Neural cell (in vitro differentiated cells): ENCODE measurements around the gene GNAQ. TPM values are rescaled to one million over a fixed set of nuclear protein-coding genes. Genes with fewer than 3 reads are reported as not detected.

Experiments used
- H2AFZ ChIP-seq: fragments of 200-600, 300-800 bp; sonication (generic), shearing (Covaris generic); 2 replicates; pipeline ENCODE4 v1.6.0; 2014; ENCODE audit warnings: low read depth, mild to moderate bottlenecking, antibody characterized with exemption, low read length, moderate library complexity
- H3F3A ChIP-seq: fragments of 200-600 bp; shearing (Covaris generic); 2 replicates; pipeline ENCODE4 v1.6.1; 2016; ENCODE audit warnings: mild to moderate bottlenecking, moderate library complexity, mixed read lengths, antibody characterized with exemption, low read length; ENCODE audit not compliant: insufficient read depth, poor library complexity, severe bottlenecking
- H3K27ac ChIP-seq: fragments of 200-600, 300-800 bp; sonication (generic), shearing (Covaris generic); 2 replicates; pipeline ENCODE4 v1.5.1; 2014; ENCODE audit warnings: mild to moderate bottlenecking, low read length, moderate library complexity
- H3K27me3 ChIP-seq: fragments of 300-800, 200-600 bp; sonication (generic), shearing (Covaris generic); 2 replicates; pipeline ENCODE4 v1.6.0; 2014; ENCODE audit warnings: mild to moderate bottlenecking, low read depth, low read length, moderate library complexity; ENCODE audit not compliant: insufficient read depth
- H3K36me3 ChIP-seq: fragments of 300-800, 200-600 bp; sonication (generic), shearing (Covaris generic); 2 replicates; pipeline ENCODE4 v1.5.1; 2014; ENCODE audit warnings: mild to moderate bottlenecking, antibody characterized with exemption, low read length, moderate library complexity; ENCODE audit not compliant: insufficient read depth
- H3K4me2 ChIP-seq: fragments of 300-800, 200-600 bp; sonication (generic), shearing (Covaris generic); 2 replicates; pipeline ENCODE4 v1.6.0; 2014; ENCODE audit warnings: mild to moderate bottlenecking, low read length
- H3K4me3 ChIP-seq: fragments of 300-800, 200-600 bp; sonication (generic), shearing (Covaris generic); 2 replicates; pipeline ENCODE4 v1.5.1; 2014; ENCODE audit warnings: mild to moderate bottlenecking, low read length, moderate library complexity
- H3K79me2 ChIP-seq: fragments of 200-600 bp; shearing (Covaris generic); replicated peaks from 2 replicates; pipeline ENCODE4 v1.6.0; 2014; ENCODE audit warnings: mild to moderate bottlenecking, low read length, moderate library complexity; ENCODE audit not compliant: insufficient read depth
- H3K9ac ChIP-seq: fragments of 300-800, 200-600 bp; sonication (generic), shearing (Covaris generic); 2 replicates; pipeline ENCODE4 v1.6.1; 2016; ENCODE audit warnings: mild to moderate bottlenecking, low read length, mixed read lengths
- H3K9me2 ChIP-seq: fragments of 200-600 bp; shearing (Covaris generic); 2 replicates; pipeline ENCODE4 v1.6.1; 2016; ENCODE audit warnings: mild to moderate bottlenecking, low read length, mixed read lengths; ENCODE audit not compliant: insufficient read depth
- H3K9me3 ChIP-seq: fragments of 200-600, 300-800 bp; sonication (generic), shearing (Covaris generic); 2 replicates; pipeline ENCODE4 v1.6.1; 2016; ENCODE audit warnings: mild to moderate bottlenecking, mixed run types, low read length, moderate library complexity, mixed read lengths
- H4K20me1 ChIP-seq: fragments of 200-600 bp; shearing (Covaris generic); 2 replicates; pipeline ENCODE4 v1.6.1; 2016; ENCODE audit warnings: mild to moderate bottlenecking, mixed run types; ENCODE audit not compliant: insufficient read depth
- EP300 ChIP-seq: fragments of 450-650 bp; conservative IDR thresholded peaks from 2 replicates; pipeline ENCODE4 v1.6.1; 2014; ENCODE audit warnings: antibody characterized with exemption, mild to moderate bottlenecking, moderate library complexity; ENCODE audit not compliant: poor library complexity, severe bottlenecking
- EZH2 ChIP-seq: fragments of 200-600, 300-800 bp; shearing (Covaris generic), sonication (generic); IDR thresholded peaks from 2 replicates; pipeline ENCODE4 v1.6.1; 2014; ENCODE audit warnings: antibody characterized with exemption, low read length, borderline replicate concordance, mild to moderate bottlenecking; ENCODE audit not compliant: insufficient read depth, poor library complexity, severe bottlenecking
- MXI1 ChIP-seq: fragments of 450-650 bp; conservative IDR thresholded peaks from 2 replicates; pipeline ENCODE4 v1.6.1; 2014; ENCODE audit warnings: antibody characterized with exemption, mild to moderate bottlenecking; ENCODE audit not compliant: poor library complexity, severe bottlenecking
- POLR2AphosphoS5 ChIP-seq: IDR thresholded peaks from 2 replicates; pipeline ENCODE4 v1.6.1; 2012
- RAD21 ChIP-seq: fragments of 450-650 bp; conservative IDR thresholded peaks from 2 replicates; pipeline ENCODE4 v1.6.1; 2014; ENCODE audit warnings: antibody characterized with exemption, mild to moderate bottlenecking, moderate library complexity
- SMC3 ChIP-seq: fragments of 450-650 bp; conservative IDR thresholded peaks from 2 replicates; pipeline ENCODE4 v1.6.1; 2014; ENCODE audit warnings: antibody characterized with exemption, mild to moderate bottlenecking, moderate library complexity; ENCODE audit not compliant: poor library complexity
- TAF1 ChIP-seq: IDR thresholded peaks from 2 replicates; pipeline ENCODE4 v1.6.1; 2012; ENCODE audit warnings: low read depth
- polyA plus RNA-seq: library from polyadenylated mRNA; depleted of rRNA; stranded (reverse); fragments of >200 nt; gene quantifications from 2 replicates; pipeline ENCODE4 v1.2.3, GENCODE V29; 2014
- TF ChIP-seq, protein P1 (sequence below): IDR thresholded peaks from 2 replicates; pipeline ENCODE4 v1.6.1; 2012; ENCODE audit warnings: borderline replicate concordance
- TF ChIP-seq, protein P2 (sequence below): fragments of 450-650 bp; IDR thresholded peaks from 2 replicates; pipeline ENCODE4 v1.5.1; 2014; ENCODE audit warnings: antibody characterized with exemption, mild to moderate bottlenecking, moderate library complexity; ENCODE audit not compliant: poor library complexity, severe bottlenecking

The GNAQ gene
- polyA plus RNA-seq, 1 donor from 2014 or later = 86.7 TPM

DNA sequence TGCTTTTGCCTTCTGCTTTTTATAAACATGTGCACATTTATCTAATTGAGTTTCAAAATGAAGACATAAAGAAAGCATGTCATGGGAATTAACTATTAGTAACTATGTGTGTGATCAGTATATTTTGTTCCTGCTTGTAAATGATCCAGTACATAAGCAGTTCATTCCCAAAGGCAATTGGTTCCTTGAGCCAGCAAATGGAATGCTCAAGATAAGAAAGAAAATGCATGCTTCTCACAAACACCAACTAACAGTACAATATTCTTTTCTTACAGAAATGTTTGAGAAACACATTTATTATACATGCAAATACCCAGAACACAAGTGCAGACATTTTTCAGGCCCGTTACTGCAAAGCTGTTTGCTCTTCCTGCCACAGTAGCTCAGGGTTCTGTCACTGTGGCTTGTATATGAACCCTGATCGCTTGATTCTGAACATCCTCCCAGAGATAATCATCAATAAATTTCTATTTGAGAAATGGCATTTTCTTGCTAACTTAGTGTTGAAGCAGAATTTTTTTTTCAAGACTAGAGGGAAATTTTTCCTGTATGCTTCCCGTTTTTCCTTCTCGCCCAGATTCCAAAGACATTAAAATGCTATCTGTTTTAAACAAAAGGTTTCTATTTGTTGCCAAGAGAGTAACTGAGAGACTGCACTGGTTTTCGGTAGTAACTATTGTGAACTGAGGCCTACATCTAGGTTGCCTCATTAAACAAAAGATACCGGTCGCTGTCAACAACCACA lies 1.9 kb downstream of the GNAQ start:
- peaks cover 6% of the 10 kb centered on the region for H3F3A ChIP-seq
- H4K20me1 ChIP-seq = peaks cover 10% of the 10 kb centered on the region
- peak overlapping the region; percentile 91 for H3K4me2 ChIP-seq
- no peaks in the 10 kb centered on the region for H3K9me3 ChIP-seq
- H3K79me2 ChIP-seq = peaks cover 60% of the 10 kb centered on the region
- peak overlapping the region; percentile 92 for H3K9ac ChIP-seq
- H3K27ac ChIP-seq = peak overlapping the region; percentile 91
- H3K9me2 ChIP-seq = no peaks in the 10 kb centered on the region
- TF ChIP-seq MXI1 (no peak), RAD21 (no peak), EP300 (no peak), TAF1 (no peak), EZH2 (no peak), POLR2AphosphoS5 (no peak), SMC3 (no peak)
- TF ChIP-seq, protein P1, sequence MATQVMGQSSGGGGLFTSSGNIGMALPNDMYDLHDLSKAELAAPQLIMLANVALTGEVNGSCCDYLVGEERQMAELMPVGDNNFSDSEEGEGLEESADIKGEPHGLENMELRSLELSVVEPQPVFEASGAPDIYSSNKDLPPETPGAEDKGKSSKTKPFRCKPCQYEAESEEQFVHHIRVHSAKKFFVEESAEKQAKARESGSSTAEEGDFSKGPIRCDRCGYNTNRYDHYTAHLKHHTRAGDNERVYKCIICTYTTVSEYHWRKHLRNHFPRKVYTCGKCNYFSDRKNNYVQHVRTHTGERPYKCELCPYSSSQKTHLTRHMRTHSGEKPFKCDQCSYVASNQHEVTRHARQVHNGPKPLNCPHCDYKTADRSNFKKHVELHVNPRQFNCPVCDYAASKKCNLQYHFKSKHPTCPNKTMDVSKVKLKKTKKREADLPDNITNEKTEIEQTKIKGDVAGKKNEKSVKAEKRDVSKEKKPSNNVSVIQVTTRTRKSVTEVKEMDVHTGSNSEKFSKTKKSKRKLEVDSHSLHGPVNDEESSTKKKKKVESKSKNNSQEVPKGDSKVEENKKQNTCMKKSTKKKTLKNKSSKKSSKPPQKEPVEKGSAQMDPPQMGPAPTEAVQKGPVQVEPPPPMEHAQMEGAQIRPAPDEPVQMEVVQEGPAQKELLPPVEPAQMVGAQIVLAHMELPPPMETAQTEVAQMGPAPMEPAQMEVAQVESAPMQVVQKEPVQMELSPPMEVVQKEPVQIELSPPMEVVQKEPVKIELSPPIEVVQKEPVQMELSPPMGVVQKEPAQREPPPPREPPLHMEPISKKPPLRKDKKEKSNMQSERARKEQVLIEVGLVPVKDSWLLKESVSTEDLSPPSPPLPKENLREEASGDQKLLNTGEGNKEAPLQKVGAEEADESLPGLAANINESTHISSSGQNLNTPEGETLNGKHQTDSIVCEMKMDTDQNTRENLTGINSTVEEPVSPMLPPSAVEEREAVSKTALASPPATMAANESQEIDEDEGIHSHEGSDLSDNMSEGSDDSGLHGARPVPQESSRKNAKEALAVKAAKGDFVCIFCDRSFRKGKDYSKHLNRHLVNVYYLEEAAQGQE = no peak
- TF ChIP-seq, protein P2, sequence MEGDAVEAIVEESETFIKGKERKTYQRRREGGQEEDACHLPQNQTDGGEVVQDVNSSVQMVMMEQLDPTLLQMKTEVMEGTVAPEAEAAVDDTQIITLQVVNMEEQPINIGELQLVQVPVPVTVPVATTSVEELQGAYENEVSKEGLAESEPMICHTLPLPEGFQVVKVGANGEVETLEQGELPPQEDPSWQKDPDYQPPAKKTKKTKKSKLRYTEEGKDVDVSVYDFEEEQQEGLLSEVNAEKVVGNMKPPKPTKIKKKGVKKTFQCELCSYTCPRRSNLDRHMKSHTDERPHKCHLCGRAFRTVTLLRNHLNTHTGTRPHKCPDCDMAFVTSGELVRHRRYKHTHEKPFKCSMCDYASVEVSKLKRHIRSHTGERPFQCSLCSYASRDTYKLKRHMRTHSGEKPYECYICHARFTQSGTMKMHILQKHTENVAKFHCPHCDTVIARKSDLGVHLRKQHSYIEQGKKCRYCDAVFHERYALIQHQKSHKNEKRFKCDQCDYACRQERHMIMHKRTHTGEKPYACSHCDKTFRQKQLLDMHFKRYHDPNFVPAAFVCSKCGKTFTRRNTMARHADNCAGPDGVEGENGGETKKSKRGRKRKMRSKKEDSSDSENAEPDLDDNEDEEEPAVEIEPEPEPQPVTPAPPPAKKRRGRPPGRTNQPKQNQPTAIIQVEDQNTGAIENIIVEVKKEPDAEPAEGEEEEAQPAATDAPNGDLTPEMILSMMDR = no peak
- peak overlapping the region; percentile 91 for H3K4me3 ChIP-seq
- H2AFZ ChIP-seq = peak overlapping the region; percentile 1
- no peaks in the 10 kb centered on the region for H3K27me3 ChIP-seq
- no peaks in the 10 kb centered on the region for H3K36me3 ChIP-seq

DNA sequence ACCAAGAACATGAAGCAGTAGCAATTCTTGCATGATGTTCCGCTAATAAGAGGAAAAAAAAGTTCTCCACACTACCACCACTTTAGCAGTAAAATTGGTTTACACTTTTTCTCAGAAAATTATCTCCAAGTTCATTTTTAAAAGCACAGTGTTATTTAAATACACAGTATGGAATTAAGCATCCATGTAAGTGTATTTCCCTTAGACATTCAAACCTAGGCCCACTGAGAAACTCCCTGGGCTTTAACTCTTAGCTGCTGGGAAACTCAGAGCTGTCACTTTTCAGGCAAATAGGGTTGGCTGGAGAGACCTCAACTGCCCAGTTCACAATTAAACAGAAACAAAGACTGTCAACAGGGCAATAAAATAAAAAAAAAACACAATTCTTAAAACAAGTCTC lies 2.7 kb downstream of the GNAQ start:
- peak overlapping the region; percentile 92 for H3K9ac ChIP-seq
- H3K27ac ChIP-seq = peak overlapping the region; percentile 91
- H2AFZ ChIP-seq = no peak overlapping the region
- no peaks in the 10 kb centered on the region for H3K9me2 ChIP-seq
- H3K27me3 ChIP-seq = no peaks in the 10 kb centered on the region
- peaks cover 6% of the 10 kb centered on the region for H3F3A ChIP-seq
- peaks cover 10% of the 10 kb centered on the region for H4K20me1 ChIP-seq
- TF ChIP-seq EP300 (no peak), MXI1 (no peak), EZH2 (no peak), TAF1 (no peak)
- peak overlapping the region; percentile 91 for H3K4me3 ChIP-seq
- H3K79me2 ChIP-seq = peaks cover 68% of the 10 kb centered on the region
- peak overlapping the region; percentile 91 for H3K4me2 ChIP-seq
- no peaks in the 10 kb centered on the region for H3K36me3 ChIP-seq
- no peaks in the 10 kb centered on the region for H3K9me3 ChIP-seq
